GM12865 (cell line): Measurements from ENCODE around the gene ZNF425.

ENCODE experiments used
- DNase-seq: peaks from one replicate; pipeline ENCODE4 v3.0.0; 2010; ENCODE audit warnings: low read depth
- H3K4me3 ChIP-seq: 2 replicates; pipeline ENCODE4 v1.5.1; 2011; ENCODE audit warnings: mild to moderate bottlenecking, low read depth, low read length, control low read depth
- CTCF ChIP-seq: IDR thresholded peaks from 2 replicates; pipeline ENCODE4 v1.5.1; 2011; ENCODE audit warnings: low read length, control low read depth, low read depth, inconsistent platforms; ENCODE audit not compliant: insufficient read depth; ENCODE audit errors: missing control alignments

Gene ZNF425

GRCh38 chr7:149087376-149087775 lies 38.7 kb downstream of the ZNF425 start:
- no peak for DNase-seq
- TF ChIP-seq CTCF: no peak

GRCh38 chr7:149085866-149086265 lies 40.3 kb downstream of the ZNF425 start:
- no peak overlapping the region for H3K4me3 ChIP-seq

More at GRCh38 chr7:149087376-149087775, 38.7 kb downstream of the ZNF425 start:
- H3K4me3 ChIP-seq: no peak overlapping the region

GRCh38 chr7:149084407-149084806 lies 41.7 kb downstream of the ZNF425 start:
- no peak for DNase-seq
- TF ChIP-seq CTCF: no peak
- no peak overlapping the region for H3K4me3 ChIP-seq

More at GRCh38 chr7:149085866-149086265, 40.3 kb downstream of the ZNF425 start:
- TF ChIP-seq CTCF: no peak
- DNase-seq: no peak

GRCh38 chr7:149081914-149082313 lies 44.2 kb downstream of the ZNF425 start:
- DNase-seq: no peak
- no peak for TF ChIP-seq CTCF
- H3K4me3 ChIP-seq: no peak overlapping the region

- no peak for DNase-seq
- H3K4me3 ChIP-seq: no peak overlapping the region
- TF ChIP-seq CTCF: no peak
Measured at GRCh38 chr7:149077594-149077993, 48.5 kb downstream of the ZNF425 start.

GRCh38 chr7:149075286-149075685 lies 50.8 kb downstream of the ZNF425 start:
- no peak for TF ChIP-seq CTCF

GRCh38 chr7:149074116-149074885 lies 51.8 kb downstream of the ZNF425 start:
- no peak for TF ChIP-seq CTCF
- H3K4me3 ChIP-seq: 0 out of 2 replicates have a peak overlapping the region, but pooled peaks have one; percentile 1
- no peak for DNase-seq

More at GRCh38 chr7:149075286-149075685, 50.8 kb downstream of the ZNF425 start:
- no peak overlapping the region for H3K4me3 ChIP-seq
- DNase-seq: no peak
